HG03103 (cell line): ENCODE data around the gene RASAL3.
"Not testable (repeated sequence)": the region's sequence is repeated elsewhere in the genome, so short reads cannot be mapped to it uniquely, and the experiment has no call there.

Source experiments
- ATAC-seq: cut with Tn5 transposase; IDR thresholded peaks from one replicate; pipeline ENCODE4 v1.9.1; 2021; ENCODE audit warnings: low read depth; ENCODE audit not compliant: unreplicated experiment

RASAL3 gene

GRCh38 chr19:15422296-15423075, 41.9 kb downstream of the RASAL3 start:
- ATAC-seq: no peak

- ATAC-seq: no peak
Measured at GRCh38 chr19:15421721-15422260, 42.6 kb downstream of the RASAL3 start.

- no peak for ATAC-seq
Measured at GRCh38 chr19:15421136-15421695, 43.1 kb downstream of the RASAL3 start.

- ATAC-seq: no peak
Measured at GRCh38 chr19:15419413-15420025, 44.8 kb downstream of the RASAL3 start.

GRCh38 chr19:15418579-15419412, 45.5 kb downstream of the RASAL3 start, which contains the start of gene AKAP8L:
AKAP8L (minus strand) TSS chr19:15418988; CDS start chr19:15418923, 65 bp downstream.
- ATAC-seq: peak; percentile 94

- no peak for ATAC-seq
Measured at GRCh38 chr19:15418231-15418578, 46.1 kb downstream of the RASAL3 start.

GRCh38 chr19:15417699-15418098, 46.6 kb downstream of the RASAL3 start:
- ATAC-seq: no peak

GRCh38 chr19:15412832-15413231, 51.5 kb downstream of the RASAL3 start:
- no peak for ATAC-seq

- ATAC-seq: not testable (repeated sequence)
Measured at GRCh38 chr19:15411351-15411750, 53.0 kb downstream of the RASAL3 start.

- ATAC-seq: no peak
Measured at GRCh38 chr19:15404780-15405211, 59.5 kb downstream of the RASAL3 start.

- ATAC-seq: no peak
Measured at GRCh38 chr19:15404097-15404779, 60.1 kb downstream of the RASAL3 start.

GRCh38 chr19:15403151-15403531, 61.2 kb downstream of the RASAL3 start:
- ATAC-seq: no peak

- ATAC-seq: no peak
Measured at GRCh38 chr19:15402411-15403150, 61.8 kb downstream of the RASAL3 start.
